GM19452 (cell line): ENCODE measurements around the gene GMNN.
A peak's percentile ranks its signal among the peaks of the same experiment; 100 is the strongest.
"Not testable (repeated sequence)": the region's sequence is repeated elsewhere in the genome, so short reads cannot be mapped to it uniquely, and the experiment has no call there.

Experiments used
- ATAC-seq: cut with Tn5 transposase; IDR thresholded peaks from one replicate; pipeline ENCODE4 v1.9.1; 2021; ENCODE audit not compliant: unreplicated experiment

The GMNN gene

GRCh38 chr6:24761193-24761835 is 13.4 kb upstream of the GMNN start:
- ATAC-seq = no peak

- ATAC-seq = no peak
Measured at GRCh38 chr6:24761851-24762250, 12.9 kb upstream of the GMNN start.

GRCh38 chr6:24763578-24763977 is 11.2 kb upstream of the GMNN start:
- ATAC-seq = no peak

- not testable (repeated sequence) for ATAC-seq
Measured at GRCh38 chr6:24764833-24765828, 9.6 kb upstream of the GMNN start.

- not testable (repeated sequence) for ATAC-seq
Measured at GRCh38 chr6:24765968-24766367, 8.8 kb upstream of the GMNN start.

GRCh38 chr6:24766680-24767462 is 7.9 kb upstream of the GMNN start:
- no peak for ATAC-seq

- no peak for ATAC-seq
Measured at GRCh38 chr6:24768361-24768760, 6.4 kb upstream of the GMNN start.

- peak; percentile 11 for ATAC-seq
Measured at GRCh38 chr6:24775520-24776058, 852 bp downstream of the GMNN start.

- ATAC-seq = no peak
Measured at GRCh38 chr6:24777227-24777626, 2.5 kb downstream of the GMNN start.

GRCh38 chr6:24778121-24778520 is 3.4 kb downstream of the GMNN start:
- no peak for ATAC-seq

GRCh38 chr6:24778878-24779277 is 4.1 kb downstream of the GMNN start:
- ATAC-seq = no peak

- ATAC-seq = no peak
Measured at GRCh38 chr6:24779416-24780016, 4.8 kb downstream of the GMNN start.

- ATAC-seq = no peak
Measured at GRCh38 chr6:24780206-24780605, 5.5 kb downstream of the GMNN start.

- ATAC-seq = no peak
Measured at GRCh38 chr6:24788031-24788665, 13.4 kb downstream of the GMNN start.

GRCh38 chr6:24795106-24795505 is 20.4 kb downstream of the GMNN start:
- no peak for ATAC-seq

- ATAC-seq = no peak
Measured at GRCh38 chr6:24796616-24797290, 22.0 kb downstream of the GMNN start.

- no peak for ATAC-seq
Measured at GRCh38 chr6:24797596-24798216, 23.0 kb downstream of the GMNN start.

- no peak for ATAC-seq
Measured at GRCh38 chr6:24798740-24799540, 24.2 kb downstream of the GMNN start, which contains the start of gene ARMH2. ARMH2 (minus strand) TSS chr6:24798917; CDS start chr6:24798857, 60 bp downstream.
